ENCODE results near the gene TBCEL.
A peak's percentile ranks its signal among the peaks of the same experiment; 100 is the strongest.
"Not testable (repeated sequence)": the region's sequence is repeated elsewhere in the genome, so short reads cannot be mapped to it uniquely, and the experiment has no call there.

Gene TBCEL

DNA sequence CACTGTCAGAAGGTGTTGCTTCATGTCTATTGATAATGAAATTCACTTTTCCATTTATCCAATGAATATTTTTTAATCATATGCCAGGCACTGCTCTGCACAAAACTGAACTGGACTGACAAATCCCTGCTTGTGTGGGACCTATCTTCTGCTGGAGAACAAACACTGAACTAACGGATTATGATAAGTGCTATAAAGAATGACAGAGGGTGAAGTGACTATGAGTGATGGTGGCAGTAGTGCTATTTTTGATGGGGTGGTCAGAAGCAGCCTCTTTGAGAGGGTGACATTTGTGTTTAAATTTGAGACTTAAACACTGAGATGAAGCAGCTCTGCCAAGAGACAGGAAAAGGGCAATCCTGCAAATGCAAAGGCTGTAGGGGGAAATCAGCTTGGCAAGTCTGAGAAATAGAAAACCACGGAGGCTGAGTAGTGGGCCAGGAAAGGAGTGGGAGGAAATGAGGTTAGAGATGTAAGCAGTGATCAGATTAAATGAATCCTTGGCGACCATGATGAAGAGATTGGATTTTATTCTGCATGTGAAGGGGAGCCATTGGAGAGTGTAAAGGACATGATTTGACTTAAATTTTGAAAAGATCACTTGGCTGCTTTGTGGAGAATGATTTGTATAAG, 6.0 kb downstream of the TBCEL start:
- DNase-seq, result no peak

DNA sequence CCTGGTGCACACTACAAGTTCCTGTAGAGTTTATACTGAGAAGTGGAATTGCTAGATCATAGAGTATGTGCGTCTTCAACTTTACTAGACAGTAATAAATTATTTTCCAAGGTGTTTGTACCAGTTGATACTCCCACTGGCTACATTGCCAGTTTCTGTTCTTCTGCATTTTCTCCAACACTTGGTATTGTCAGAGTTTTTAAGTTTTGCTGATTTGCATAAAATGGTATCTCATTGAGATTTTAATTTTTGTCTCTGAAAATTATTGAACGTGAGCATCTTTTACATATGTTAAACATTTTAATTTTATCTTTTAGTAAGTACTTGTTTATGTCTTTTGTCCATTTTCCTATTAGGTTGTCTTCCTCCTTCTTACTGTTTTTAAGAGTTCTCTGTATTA, 7.3 kb downstream of the TBCEL start:
- no peak for DNase-seq

DNA sequence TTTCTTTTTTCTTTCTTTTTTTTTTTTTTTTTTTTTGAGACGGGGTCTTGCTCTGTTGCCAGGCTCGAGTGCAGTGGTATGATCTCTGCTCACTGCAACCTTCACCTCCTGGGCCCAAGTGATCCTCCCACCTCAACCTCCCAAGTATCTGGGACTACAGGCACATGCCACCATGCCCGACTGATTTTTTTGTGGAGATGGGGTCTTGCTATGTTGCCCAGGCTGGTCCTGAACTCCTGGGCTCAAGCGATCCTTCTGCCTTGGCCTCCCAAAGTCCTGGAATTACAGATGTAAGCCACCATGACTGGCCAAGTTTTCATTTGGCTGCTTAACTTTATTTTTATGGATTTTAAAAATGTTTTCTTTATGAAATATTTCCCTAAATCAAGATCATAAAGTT, 7.7 kb downstream of the TBCEL start:
- not testable (repeated sequence) for DNase-seq

DNA sequence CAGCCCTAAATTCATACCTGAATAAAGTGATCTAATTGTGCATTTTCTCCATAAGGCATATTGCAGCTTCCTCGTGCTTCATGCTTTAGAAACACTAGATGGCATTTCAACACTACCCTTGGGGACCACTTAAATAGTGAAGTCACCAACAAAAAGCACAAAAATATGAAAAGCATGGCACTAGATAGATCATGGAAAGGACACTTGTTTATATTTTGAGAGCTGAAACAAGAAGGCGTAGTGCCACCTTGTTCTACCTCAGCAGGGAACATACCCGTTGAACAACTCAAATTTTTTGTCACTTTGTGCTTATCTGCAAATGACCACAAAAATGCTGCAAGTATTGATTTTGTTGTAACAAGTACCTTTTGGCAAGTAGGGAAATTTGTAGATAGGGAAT, 8.6 kb downstream of the TBCEL start:
- DNase-seq, result peak; percentile 75

DNA sequence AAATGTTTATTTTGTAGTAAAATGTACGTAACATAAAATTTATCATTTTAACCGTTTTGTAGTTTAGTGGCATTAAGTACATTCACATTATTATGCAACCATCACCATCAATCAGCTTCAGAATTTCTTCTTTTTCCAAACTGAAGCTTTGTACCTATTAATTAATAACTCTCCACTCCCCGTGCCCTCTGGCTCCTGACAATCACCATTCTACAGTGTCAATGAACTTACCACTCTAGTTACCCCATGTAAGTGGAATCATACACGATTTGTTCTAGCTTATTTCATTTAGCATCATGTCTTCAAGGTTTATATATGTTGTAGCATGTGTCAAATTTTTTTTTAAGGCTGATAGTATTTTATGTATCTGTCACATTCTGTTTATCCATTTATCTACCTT, 9.7 kb downstream of the TBCEL start:
- DNase-seq, result no peak

DNA sequence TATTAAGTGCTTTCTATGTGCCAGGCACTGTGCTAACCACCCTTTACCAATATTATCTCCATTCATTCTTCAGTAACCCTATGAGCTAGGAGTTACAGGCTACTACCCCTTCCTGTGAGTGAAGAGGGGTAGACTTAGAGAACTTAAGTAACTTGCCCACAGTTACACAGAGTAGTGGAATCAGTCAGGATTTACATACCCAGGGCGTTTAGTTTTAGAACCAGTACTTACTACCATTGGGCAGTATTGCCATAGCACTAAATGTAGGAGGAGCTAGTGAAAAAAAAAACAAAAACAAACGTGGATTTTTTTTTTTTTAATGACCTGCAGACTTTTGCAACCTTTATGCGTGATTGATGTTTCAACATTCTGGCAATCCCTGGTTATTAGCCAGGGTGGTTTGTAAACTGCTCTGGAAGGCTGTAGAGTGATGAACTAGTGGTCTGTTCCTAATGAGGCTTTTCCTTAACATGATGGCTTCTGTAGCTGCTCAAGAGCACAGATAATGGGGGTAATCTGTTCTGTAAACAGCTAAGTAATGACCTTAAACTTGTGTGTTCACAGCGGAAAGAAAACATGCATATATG, 11.4 kb downstream of the TBCEL start:
- no peak for DNase-seq

DNA sequence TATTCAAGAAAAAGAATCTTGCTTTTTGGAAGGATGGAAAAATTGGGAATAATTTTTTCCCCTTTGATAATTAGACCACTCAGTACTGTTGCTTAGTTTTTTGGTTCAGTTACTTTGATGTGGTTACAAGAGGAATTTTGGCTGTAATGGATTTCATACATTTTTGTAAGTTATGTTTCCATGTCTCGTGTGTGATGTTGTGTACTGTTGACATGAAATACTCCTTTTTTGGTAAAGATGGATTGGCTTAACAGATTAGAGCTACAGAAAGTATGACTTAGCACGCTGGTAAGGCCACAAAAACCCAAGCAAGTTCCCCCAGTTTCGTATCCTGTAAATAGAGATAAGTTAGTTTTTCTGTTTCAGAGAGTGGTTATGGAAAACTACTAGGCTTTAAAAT, 11.9 kb downstream of the TBCEL start:
- peak; percentile 73 for DNase-seq

DNA sequence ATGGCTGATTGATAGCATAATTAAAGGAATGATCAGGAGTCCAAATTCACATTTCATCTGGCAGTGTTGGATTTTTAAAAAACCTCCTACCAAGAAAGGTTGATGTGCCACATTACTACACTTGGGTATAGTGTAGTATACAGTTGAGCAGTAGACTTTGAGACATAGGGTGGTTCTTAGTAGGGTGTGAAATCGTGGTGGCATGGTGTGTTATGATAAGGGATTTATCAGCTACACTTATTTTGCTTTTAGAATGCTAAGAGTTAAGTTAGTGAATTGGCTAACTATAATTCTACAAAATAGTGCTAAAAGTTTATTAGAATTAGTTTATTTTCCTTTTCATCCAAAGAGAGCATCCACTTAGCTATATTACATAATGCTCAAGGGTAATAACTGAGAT, 13.1 kb downstream of the TBCEL start:
- DNase-seq, result peak; percentile 86

DNA sequence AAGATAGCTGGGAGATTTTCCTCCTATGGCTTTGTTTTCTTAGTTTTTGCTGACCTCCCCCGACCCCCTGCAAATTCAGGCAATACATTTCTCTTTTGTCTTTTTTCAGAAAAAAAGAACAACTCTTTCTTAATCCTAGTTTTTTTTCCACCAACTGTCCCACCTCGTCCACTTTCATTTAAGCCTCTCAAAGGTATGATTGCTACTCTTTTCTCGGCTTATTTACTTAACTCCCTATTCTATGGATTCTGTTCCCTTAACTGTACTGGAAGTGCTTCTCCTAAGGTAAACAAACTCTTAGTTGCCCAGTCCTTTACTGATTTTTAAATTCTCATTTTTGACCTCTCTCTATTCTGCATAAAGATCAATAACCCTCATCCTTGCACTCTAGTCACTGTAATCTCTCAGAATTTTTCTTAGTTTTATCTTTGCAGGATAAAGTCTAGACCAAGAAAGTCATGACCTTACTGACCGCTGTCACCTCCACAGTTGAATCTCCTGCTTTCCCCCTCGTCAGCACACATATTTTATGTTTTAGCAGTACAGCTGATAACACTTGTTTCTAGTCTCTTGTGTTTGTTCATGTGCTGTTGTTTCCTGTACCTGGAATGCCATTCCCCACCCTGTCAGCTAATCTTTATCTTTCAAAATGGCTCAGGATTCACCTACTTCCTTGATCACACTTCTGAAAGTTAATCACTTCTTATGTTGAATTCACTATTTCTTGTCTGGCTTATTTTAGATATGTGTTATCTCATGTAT, 14.9 kb downstream of the TBCEL start:
- DNase-seq, result no peak

DNA sequence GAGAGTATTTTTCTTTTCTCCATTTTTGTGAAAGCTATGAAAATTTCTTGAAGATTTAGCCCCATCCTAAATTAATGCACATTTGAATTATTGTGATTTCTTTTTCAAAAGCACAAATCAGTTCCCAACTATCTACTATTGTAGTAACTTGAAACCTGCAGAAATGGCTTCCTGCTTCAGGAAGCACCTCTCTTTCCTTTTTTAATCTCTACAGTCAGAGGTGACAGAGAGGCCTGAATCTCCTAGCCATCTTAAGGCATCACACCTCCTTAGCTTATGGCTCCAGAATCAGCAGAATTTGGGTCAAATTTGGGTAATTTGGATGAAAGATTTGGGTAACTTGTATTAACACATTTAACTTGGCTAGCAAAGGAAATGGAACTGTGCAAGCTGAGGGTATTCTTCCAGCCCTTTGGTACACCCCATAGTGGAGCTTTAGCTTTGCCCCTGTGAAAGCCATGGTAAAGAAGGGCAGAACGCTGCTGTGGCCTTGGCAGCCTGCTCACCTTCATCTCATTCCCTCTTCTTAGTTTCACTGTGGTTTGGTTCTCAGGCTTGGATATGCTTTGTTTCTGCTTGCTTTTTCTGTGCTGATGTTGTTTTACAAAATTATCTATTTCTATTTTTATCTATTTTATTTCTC, 16.2 kb downstream of the TBCEL start:
- no peak for DNase-seq

DNA sequence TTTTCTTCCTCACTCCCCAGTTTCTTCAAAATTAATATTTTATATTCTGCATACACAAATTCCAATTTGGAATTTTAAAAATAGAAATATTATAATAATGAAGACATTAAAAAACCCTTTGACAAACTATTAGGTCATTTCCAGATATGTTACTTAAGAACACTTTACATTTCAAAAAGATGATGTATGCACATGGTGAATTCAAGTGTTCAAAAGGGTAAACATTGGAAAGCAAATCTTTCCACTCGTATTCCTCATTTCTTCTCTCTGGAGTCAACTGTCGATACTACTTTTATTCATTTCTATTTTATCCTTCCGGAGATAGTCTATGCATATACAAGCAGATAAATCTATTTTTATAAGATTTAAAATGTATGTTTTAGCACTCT, 16.7 kb downstream of the TBCEL start:
- no peak for DNase-seq

DNA sequence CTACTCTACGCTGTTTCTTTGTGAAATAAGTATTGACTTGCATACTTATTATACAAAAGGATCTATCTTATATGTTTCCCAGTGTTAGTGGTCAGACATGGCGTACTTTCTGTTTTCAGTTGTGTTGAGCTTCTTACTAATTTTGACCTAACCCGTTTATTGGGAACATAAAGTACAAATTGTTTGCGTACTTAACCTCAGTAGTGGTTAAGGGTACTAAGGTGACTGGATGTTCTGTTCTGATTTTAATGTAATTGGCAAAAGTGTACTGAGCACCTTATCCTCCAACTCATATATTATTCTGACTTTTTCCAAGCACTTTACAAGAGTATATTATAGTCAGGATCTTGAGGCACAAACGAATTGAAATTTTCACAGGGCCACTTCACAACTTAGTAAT, 17.2 kb downstream of the TBCEL start:
- DNase-seq, result no peak

DNA sequence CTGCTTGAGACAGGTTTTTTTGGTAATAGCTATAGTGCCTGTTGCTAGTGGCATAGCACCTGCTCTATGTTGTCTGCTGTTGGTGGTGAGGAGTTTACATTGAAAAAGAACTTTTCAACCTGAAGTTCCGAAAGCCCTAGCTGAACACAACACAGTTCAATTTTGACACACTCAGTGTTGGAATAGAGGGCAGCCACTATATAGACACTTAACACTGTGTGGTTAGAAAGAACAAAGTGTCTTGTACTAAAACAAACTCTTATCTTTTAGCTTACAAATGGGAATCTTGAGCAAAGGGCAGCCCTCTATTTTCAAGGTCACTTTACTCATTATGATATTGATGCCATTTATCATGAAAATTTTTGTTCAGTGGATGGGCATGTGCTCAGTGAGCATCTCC, 18.4 kb downstream of the TBCEL start:
- DNase-seq, result peak; percentile 25

DNA sequence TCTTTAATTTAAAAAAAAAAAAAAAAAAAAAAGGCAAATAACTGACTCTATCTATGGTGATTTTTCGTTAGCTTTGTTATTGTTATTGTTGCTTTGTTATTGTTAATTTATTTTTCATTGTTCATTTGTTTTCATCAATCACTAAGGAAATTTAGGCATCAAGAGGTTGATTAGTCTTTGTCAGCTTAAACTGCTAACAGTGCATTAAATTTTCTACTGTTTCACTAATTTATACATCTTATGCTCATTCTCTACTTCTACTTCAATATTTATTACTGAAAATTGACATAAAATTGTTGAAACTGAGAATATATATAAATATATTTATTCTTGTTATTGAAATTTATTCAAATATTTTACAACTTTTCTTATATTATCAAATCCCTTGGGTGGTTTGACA, 24.0 kb downstream of the TBCEL start:
- no peak for DNase-seq

DNA sequence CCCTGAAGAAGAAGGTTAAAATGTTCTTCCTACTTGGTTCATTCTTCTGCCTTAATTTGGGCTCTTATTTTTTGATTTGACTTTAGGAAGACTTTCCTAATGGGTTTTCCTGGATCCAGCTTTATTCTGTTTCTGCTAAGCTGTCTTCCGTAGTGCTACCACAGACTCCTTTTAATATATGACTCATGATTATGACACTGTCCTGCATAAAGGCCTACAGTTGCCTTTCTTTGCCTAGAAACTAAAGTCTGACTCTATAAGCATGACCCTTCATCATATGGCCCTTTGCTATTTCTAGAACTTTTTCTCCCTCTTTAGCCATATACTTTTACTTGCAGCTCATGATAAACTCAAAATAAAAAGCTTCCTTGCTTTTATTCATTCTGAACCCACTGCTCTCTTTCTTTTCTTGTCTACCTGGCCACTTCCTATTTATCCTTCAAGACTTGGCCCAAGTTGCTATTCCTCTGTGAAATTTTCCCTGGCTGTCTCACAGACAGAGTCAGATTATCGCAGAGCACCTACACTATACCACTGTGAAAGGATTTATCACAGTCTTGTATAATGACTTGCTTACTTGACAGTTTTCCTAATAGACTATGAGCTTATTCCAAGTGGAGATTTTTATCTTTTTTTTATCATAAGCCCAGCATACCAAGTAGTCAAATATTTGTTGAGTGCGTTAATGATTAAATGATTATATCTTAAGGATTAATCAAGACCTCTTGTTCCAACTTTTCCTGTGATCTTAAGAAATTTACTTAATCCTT, 24.7 kb downstream of the TBCEL start:
- no peak for DNase-seq

DNA sequence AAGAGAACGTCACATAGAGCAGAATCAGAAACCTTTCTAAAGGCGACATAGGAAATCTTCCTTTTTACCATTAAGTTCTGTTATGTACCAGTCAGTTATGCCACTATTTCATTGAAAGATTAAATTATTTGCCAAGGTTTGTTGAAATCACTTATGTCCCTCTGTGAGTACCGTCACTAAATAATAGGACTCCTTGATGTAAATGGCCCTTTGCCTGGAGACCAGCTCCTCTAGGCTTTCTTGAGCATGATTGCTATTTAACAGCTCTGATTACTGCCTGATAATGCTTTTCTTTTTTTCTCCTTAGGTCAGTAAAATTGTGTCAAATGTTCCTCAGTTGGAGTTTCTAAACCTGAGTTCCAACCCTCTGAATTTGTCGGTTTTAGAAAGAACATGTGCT, 29.3 kb downstream of the TBCEL start:
- DNase-seq, result no peak

DNA sequence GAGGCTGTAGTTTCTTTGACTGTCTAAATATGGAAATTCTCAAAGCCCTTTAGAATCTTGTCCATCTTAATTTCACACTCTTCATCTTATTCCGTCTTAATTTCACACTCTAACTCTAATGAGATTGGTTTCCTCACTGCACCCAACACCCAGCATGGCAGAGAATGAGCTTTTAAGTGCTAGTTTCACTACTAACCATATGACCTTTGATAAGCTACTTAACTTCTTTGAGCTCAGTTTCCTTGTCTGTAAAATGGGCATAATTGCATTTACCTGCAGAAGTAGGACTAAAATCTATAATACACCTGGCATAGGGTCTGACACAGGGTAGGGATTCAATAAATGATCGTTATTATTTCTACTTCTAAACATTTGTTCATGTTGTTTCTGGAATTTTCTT, 30.4 kb downstream of the TBCEL start:
- no peak for DNase-seq

DNA sequence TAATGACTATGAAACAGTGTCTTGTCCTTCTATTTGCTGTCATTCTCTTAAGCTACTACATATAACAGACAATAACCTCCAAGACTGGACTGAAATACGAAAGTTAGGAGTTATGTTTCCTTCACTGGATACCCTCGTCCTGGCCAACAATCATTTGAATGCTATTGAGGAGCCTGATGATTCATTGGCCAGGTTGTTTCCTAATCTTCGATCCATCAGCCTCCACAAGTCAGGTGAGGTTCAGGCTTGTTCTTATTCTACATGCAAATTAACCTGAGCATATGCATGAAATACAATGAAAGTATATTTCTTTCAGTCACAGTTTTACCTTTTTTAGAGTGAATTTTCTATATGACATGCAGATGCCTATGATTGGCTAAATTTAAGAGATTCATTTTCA, 31.2 kb downstream of the TBCEL start:
- no peak for DNase-seq

DNA sequence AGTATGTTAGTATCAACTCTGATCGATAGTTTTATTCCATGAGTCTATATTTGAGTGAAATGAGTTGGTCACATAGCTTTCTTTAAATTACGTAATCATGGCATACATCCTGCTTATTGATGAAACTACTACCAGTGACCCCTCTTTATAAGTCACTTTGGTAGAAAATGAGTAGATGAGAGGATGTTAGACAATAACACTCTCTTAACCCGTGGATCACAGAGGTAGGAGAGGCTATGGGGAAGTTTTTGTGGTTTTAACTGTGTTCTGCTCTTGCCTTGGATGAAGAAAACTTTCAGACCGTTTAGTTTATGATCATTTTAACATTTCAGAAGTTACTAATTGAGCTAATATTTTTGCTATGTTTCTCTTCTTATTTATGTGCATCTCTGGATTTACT, 34.0 kb downstream of the TBCEL start:
- DNase-seq, result no peak

DNA sequence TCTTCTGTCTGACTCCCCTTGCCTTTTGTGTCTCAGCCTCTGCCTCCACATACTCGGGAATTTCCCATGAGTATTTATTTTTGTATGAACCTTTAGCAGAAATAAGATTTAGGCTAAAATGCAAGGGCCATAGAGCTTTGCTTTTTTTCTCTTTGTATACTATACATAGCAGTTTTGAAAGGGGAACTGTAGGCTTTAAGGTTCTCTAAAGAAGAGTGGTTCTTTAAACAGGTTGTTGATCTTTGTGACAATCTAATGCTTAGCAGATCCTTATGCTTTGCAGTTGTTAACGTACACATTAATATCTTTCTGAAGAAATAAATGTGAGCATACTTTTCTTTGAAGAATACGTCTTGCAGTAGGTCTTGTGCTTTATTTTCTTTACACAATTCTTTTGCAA, 35.0 kb downstream of the TBCEL start:
- DNase-seq, result no peak

DNA sequence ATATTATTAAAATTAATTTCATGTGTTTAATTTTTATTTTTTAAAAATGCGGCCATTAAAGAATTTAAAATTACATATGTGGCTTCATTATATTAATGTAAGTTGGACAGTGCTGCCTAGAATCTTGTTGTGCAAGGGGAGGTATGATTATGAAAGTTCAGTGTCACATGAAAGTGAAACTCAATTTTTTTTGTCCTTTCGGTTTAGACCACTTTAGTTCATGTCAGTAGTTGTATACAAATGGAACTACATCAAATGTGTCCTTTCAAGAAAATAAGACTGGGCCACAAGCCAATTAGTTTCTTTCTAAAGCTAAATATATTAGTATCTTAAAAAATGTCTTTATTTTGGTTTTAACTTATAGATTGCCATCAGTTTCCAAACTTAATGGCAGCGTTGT, 35.7 kb downstream of the TBCEL start:
- no peak for DNase-seq

DNA sequence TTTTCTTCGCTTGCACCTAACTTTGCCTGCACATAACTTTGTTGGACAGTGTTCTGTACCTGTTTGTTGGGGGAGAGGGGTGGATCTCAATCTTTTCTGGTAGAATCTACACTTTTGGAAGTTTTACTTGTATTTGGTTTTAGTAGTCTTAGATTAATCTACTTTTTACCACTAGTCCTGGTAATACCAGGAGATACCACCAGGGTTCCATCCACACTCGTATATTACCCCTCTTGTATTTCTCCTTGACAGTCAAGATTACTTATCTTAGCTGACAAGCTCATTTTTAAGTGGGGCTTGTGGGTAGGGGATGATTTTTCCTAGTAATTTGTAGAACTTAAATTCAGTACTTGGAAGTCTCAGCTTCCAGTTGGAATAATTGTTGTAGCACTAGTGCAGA, 39.8 kb downstream of the TBCEL start:
- DNase-seq, result peak; percentile 43

DNA sequence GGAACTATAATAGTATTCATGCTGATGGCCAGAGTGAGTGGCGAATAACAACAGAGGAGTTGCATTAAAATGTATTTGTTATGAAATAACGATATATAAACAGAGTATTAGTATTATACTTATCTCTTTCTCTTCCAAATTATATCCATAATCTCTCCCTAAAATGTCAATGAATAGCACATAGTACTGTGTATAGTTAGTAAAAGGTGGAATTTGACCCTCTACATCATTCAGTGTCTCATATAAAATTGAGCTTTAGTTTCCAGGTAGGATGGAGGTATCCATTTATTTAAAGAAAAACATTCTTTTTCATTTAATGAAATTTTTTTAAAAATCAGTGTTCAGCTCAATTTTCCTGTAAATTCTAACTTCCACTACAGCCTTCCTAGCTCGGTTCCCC, 42.7 kb downstream of the TBCEL start:
- no peak for DNase-seq
